Left renal cortex interstitium (tissue), 4 donors: ENCODE data around the gene ANTXR1. TPM values are rescaled to one million over a fixed set of nuclear protein-coding genes. Genes with fewer than 3 reads are reported as not detected.

Source experiments
- DNase-seq, 4 donors: peaks; one replicate each; pipeline ENCODE4 v3.0.0-alpha.2; 2013; ENCODE audit warnings: low read depth in 4 of 4, low spot score in 2 of 4, missing footprints in 1 of 4
- polyA plus RNA-seq, 4 donors: library from polyadenylated mRNA; unstranded; fragments of 120-200 nt; gene quantifications; one replicate each; pipeline ENCODE4 v1.2.1, GENCODE V29; 2013; ENCODE audit not compliant: insufficient read length in 4 of 4

Gene ANTXR1
- polyA plus RNA-seq, 4 donors: 73.7 to 97.7 (median 81.0) TPM

GRCh38 chr2:69031466-69031865 is 18.5 kb downstream of the ANTXR1 start:
- DNase-seq: no peak

GRCh38 chr2:69032336-69032735 is 19.4 kb downstream of the ANTXR1 start:
- no peak for DNase-seq

GRCh38 chr2:69033461-69034095 is 20.6 kb downstream of the ANTXR1 start:
- DNase-seq: no peak

- no peak for DNase-seq
Measured at GRCh38 chr2:69034122-69034521, 21.1 kb downstream of the ANTXR1 start.

- DNase-seq: no peak
Measured at GRCh38 chr2:69034845-69035244, 21.9 kb downstream of the ANTXR1 start.

GRCh38 chr2:69036926-69037325 is 23.9 kb downstream of the ANTXR1 start:
- DNase-seq: no peak

GRCh38 chr2:69041214-69041613 is 28.2 kb downstream of the ANTXR1 start:
- no peak for DNase-seq

- DNase-seq: no peak
Measured at GRCh38 chr2:69043736-69044400, 30.9 kb downstream of the ANTXR1 start.

- DNase-seq: no peak
Measured at GRCh38 chr2:69046221-69046662, 33.3 kb downstream of the ANTXR1 start.

GRCh38 chr2:69047625-69048145 is 34.7 kb downstream of the ANTXR1 start:
- no peak for DNase-seq

- DNase-seq: no peak
Measured at GRCh38 chr2:69050802-69051201, 37.8 kb downstream of the ANTXR1 start.

GRCh38 chr2:69053416-69053965 is 40.5 kb downstream of the ANTXR1 start:
- no peak for DNase-seq

- DNase-seq: no peak
Measured at GRCh38 chr2:69054431-69054830, 41.5 kb downstream of the ANTXR1 start.

GRCh38 chr2:69055688-69056470 is 42.9 kb downstream of the ANTXR1 start:
- no peak for DNase-seq

- no peak for DNase-seq
Measured at GRCh38 chr2:69057660-69058059, 44.7 kb downstream of the ANTXR1 start.

GRCh38 chr2:69059731-69060290 is 46.8 kb downstream of the ANTXR1 start:
- no peak for DNase-seq

GRCh38 chr2:69060938-69061501 is 48.0 kb downstream of the ANTXR1 start:
- no peak for DNase-seq

- no peak for DNase-seq
Measured at GRCh38 chr2:69061525-69061924, 48.5 kb downstream of the ANTXR1 start.

- no peak for DNase-seq
Measured at GRCh38 chr2:69062307-69062962, 49.5 kb downstream of the ANTXR1 start.
